ENCODE measurements around the gene KCND1. TPM values are rescaled to one million over a fixed set of nuclear protein-coding genes. Genes with fewer than 3 reads are reported as not detected.

The KCND1 gene
- total and polyA plus RNA-seq, 2 of the 4 experiments (the other 2 are of a cell fraction) = 0.36 to 1.8 TPM

DNA sequence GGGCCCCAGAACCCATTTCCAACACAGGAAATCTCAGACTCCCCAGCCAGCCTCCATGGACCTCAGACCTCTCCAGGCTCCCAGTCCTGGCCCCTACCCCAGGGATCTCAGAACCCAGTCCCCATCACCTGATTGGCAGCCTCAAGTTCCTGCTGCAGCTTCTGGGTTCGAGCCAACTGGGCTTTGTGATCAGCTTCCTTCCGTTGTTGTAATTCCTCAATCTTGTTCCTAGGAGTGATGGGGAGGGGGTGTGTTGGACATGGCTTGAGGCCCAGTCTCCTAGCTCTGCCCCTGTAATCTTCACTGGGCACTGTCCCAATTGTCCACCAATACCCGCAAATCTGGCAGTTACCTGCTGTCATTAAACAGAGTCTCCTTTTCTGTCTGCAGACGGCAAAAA is 17.8 kb upstream of the KCND1 start:
- Histone ChIP-seq H4K5ac (ENCODE audit: low read depth, low read length) (no peak overlapping the region), H3K4me3 (ENCODE audit: insufficient read depth, low read depth, low read length) (no peak overlapping the region), H2BK20ac (ENCODE audit: low read depth, low read length) (no peak overlapping the region), H3K9me1 (ENCODE audit: insufficient read depth, low read length) (no peaks in the 10 kb centered on the region), H2BK120ac (ENCODE audit: low read depth, low read length) (no peak overlapping the region), H2AK5ac (ENCODE audit: low read depth, low read length) (no peak overlapping the region), H3K4me2 (ENCODE audit: low read depth, low read length) (no peak overlapping the region), H3K56ac (ENCODE audit: extremely low read depth, insufficient read depth, low read length) (no peak overlapping the region), H3K9ac (ENCODE audit: low read depth, low read length) (no peak overlapping the region), H3K23ac (ENCODE audit: low read depth, low read length) (no peak overlapping the region), H2BK15ac (ENCODE audit: low read depth, low read length) (no peak overlapping the region), H2AK9ac (replicated peaks; ENCODE audit: low read depth, low read length, poor library complexity) (no peak overlapping the region), H2AFZ (replicated peaks; ENCODE audit: low read length, poor library complexity) (no peak overlapping the region), H3K36me3 (ENCODE audit: control insufficient read depth, insufficient read depth, low read length) (peaks cover 18% of the 10 kb centered on the region), H3K27ac (ENCODE audit: insufficient read depth, low read length) (no peak overlapping the region), H3K14ac (replicated peaks; ENCODE audit: low read depth, low read length) (no peak overlapping the region), H3K27me3 (ENCODE audit: control insufficient read depth, insufficient read depth, low read length) (no peaks in the 10 kb centered on the region), H4K91ac (ENCODE audit: insufficient read depth, low read depth, low read length) (no peak overlapping the region), H3K4me1 (ENCODE audit: control insufficient read depth, insufficient read depth, low read length) (no peaks in the 10 kb centered on the region), H2BK5ac (ENCODE audit: low read depth, low read length, poor library complexity, severe bottlenecking) (no peak overlapping the region), H3K9me3 (ENCODE audit: control insufficient read depth, insufficient read depth, low read length) (no peaks in the 10 kb centered on the region), H3K18ac (ENCODE audit: low read depth, low read length) (no peak overlapping the region), H4K20me1 (ENCODE audit: insufficient read depth, low read length) (no peaks in the 10 kb centered on the region), H3K79me1 (ENCODE audit: low read depth in 1 of 2, low read length in 2 of 2) (no peaks in the 10 kb centered on the region), H3K4ac (ENCODE audit: low read depth, low read length) (no peak overlapping the region), H4K8ac (ENCODE audit: low read depth in 2 of 2, low read length in 2 of 2) (no peak overlapping the region)
- no TSS peak for BruUV-seq (replicated peaks)
- ATAC-seq (ENCODE audit: low read depth) (no peak), DNase-seq (no peak)
- in situ Hi-C loops (cut with MboI; ENCODE audit: low sequenced_read_pairs) = no loop called here
- ChIA-PET POLR2A (ENCODE audit: unreplicated experiment) (no interaction called here), CTCF (interaction anchor here (0.6 kb wide), 1 partner anchor 450 kb away, joined by 3 read pairs; no protein-coding TSS in a partner anchor)
- dilution Hi-C loops (cut with HindIII; ENCODE audit: low sequenced_read_pairs, unreplicated experiment) = no loop called here
- intact Hi-C loops (cut with micrococcal nuclease) = no loop called here
- no peak for TF ChIP-seq CHD1 (IDR thresholded peaks at IDR 0.05; ENCODE audit: low read depth, low read length)
- no peak for TF ChIP-seq FOS (IDR thresholded peaks at IDR 0.05; ENCODE audit: low read depth, low read length)
- WGBS, 2 experiments (ENCODE audit: extremely low coverage in 2 of 2, insufficient read length in 1 of 2) = no CpG with 5 or more reads among the region's 4 CpGs

All from IMR-90 (cell line).